Testis (tissue), 3 donors: ENCODE data around the gene SLC19A1. TPM values are rescaled to one million over a fixed set of nuclear protein-coding genes. Genes with fewer than 3 reads are reported as not detected.

ENCODE experiments used
- DNase-seq: peaks from one replicate; pipeline ENCODE4 v3.0.0-alpha.2; 2019
- H3K27ac ChIP-seq, 2 donors: fragments of 200-600 bp; sonication (generic); one replicate each; pipeline ENCODE4 v1.5.1; 2019
- H3K27me3 ChIP-seq: fragments of 200-600 bp; sonication (generic); one replicate; pipeline ENCODE4 v1.5.1; 2019
- H3K36me3 ChIP-seq: fragments of 200-600 bp; sonication (generic); one replicate; pipeline ENCODE4 v1.5.1; 2017; ENCODE audit warnings: low read depth; ENCODE audit errors: missing control alignments
- H3K4me1 ChIP-seq: fragments of 200-600 bp; sonication (generic); one replicate; pipeline ENCODE4 v1.5.1; 2019
- H3K4me3 ChIP-seq, 2 donors: fragments of 200-600 bp; sonication (generic); one replicate each; pipeline ENCODE4 v1.5.1; 2017 to 2019
- H3K9me3 ChIP-seq: fragments of 200-600 bp; sonication (generic); one replicate; pipeline ENCODE4 v1.5.1; 2017
- POLR2A ChIP-seq: fragments of 450-650 bp; IDR thresholded peaks from one replicate; pipeline ENCODE4 v1.6.1; 2017; ENCODE audit warnings: antibody characterized with exemption, mild to moderate bottlenecking, moderate library complexity
- WGBS, 2 donors: methylation state at CpG; one replicate each; pipeline ENCODE4 v1.1.5; 2018; 5-methylcytosine and 5-hydroxymethylcytosine counted together
- intact Hi-C: fragments of 100-400 bp; cut with DNase I; formaldehyde crosslinking; loops from one replicate; pipeline ENCODE4 v1.15.1; 2023; ENCODE audit warnings: low total_unique reads
- polyA plus RNA-seq: library from polyadenylated mRNA; stranded (reverse); fragments of 350-450 nt; fragmentation: Illumina TruSeq; extraction: RNeasy Lipid Tissue Mini Kit (QIAGEN cat#74804); gene quantifications from one replicate; pipeline ENCODE4 v1.2.3, GENCODE V29; 2014; ENCODE audit warnings: low read depth, low replicate concordance; ENCODE audit not compliant: insufficient read depth
- total RNA-seq, 2 donors: library from RNA; depleted of rRNA; stranded (reverse); fragments of >200 nt; gene quantifications; one replicate each; pipeline ENCODE4 v1.2.3, GENCODE V29; 2016
- TF ChIP-seq, protein P1 (sequence below), 3 experiments: fragments of 450-650 bp in 2 of 3; fragments of 200-600 bp in 1 of 3; sonication (generic) in 1 of 3; IDR thresholded peaks; one replicate each; pipeline ENCODE4 v1.5.1; 2016 to 2019; ENCODE audit warnings: antibody characterized with exemption in 3 of 3, mild to moderate bottlenecking in 2 of 3, moderate library complexity in 1 of 3

Gene SLC19A1
- total and polyA plus RNA-seq, 3 donors from 2014 or later: 5.5 to 17.4 (median 15.7) TPM

DNA sequence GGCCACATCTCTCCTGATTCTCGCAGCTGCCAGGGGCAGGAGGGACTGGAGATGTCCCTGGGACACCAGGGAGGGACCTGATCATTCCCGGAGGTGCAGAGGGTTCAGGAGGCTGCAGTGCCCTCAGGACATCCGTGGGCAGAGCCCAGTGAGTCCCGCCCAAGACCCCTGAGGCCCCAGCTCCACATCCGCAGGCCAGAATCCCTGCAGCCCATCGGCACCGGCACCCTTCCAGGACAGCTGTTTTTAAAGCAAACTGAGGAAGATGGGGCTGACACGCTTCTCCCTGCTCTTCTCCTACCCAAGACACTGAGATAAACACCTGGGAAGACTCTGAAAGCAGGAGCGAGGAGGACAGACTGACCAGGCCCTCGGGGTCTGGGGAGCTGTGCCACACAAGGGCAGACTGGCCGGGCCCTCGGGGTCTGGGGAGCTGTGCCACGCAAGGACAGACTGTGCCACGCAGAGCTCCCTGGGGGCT lies 25.5 kb downstream of the SLC19A1 start:
- 81 to 86% methylated on average over 9 to 12 of the region's 14 CpGs for WGBS, 2 donors
- H3K4me1 ChIP-seq: no peaks in the 10 kb centered on the region
- no peaks in the 10 kb centered on the region for H3K9me3 ChIP-seq
- no peaks in the 10 kb centered on the region for H3K27me3 ChIP-seq
- no peak overlapping the region for H3K27ac ChIP-seq
- no peaks in the 10 kb centered on the region for H3K36me3 ChIP-seq
- TF ChIP-seq, protein P1, sequence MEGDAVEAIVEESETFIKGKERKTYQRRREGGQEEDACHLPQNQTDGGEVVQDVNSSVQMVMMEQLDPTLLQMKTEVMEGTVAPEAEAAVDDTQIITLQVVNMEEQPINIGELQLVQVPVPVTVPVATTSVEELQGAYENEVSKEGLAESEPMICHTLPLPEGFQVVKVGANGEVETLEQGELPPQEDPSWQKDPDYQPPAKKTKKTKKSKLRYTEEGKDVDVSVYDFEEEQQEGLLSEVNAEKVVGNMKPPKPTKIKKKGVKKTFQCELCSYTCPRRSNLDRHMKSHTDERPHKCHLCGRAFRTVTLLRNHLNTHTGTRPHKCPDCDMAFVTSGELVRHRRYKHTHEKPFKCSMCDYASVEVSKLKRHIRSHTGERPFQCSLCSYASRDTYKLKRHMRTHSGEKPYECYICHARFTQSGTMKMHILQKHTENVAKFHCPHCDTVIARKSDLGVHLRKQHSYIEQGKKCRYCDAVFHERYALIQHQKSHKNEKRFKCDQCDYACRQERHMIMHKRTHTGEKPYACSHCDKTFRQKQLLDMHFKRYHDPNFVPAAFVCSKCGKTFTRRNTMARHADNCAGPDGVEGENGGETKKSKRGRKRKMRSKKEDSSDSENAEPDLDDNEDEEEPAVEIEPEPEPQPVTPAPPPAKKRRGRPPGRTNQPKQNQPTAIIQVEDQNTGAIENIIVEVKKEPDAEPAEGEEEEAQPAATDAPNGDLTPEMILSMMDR (IDR thresholded peaks at IDR 0.05): no peak
- TF ChIP-seq POLR2A: no peak
- H3K4me3 ChIP-seq: no peak overlapping the region
- no peak for DNase-seq
- intact Hi-C loops: no loop called here

- Histone ChIP-seq H3K36me3 (no peaks in the 10 kb centered on the region), H3K27me3 (no peaks in the 10 kb centered on the region), H3K4me1 (no peaks in the 10 kb centered on the region), H3K9me3 (no peaks in the 10 kb centered on the region), H3K4me3 (no peak overlapping the region), H3K27ac (no peak overlapping the region)
- no peak for DNase-seq
- WGBS, 2 donors: 93 to 98% methylated on average over 8 to 18 of the region's 21 CpGs
- intact Hi-C loops: no loop called here
- TF ChIP-seq, protein P1 (IDR thresholded peaks at IDR 0.05): no peak
- no peak for TF ChIP-seq POLR2A
These were observed 26.1 kb downstream of the SLC19A1 start for GRCh38 chr21:45516071-45516670.

GRCh38 chr21:45515241-45516061 lies 26.8 kb downstream of the SLC19A1 start:
- no peak overlapping the region for H3K27ac ChIP-seq
- 89 to 93% methylated on average over 3 to 31 of the region's 31 CpGs for WGBS, 2 donors
- H3K4me1 ChIP-seq: no peaks in the 10 kb centered on the region
- no peaks in the 10 kb centered on the region for H3K9me3 ChIP-seq
- H3K27me3 ChIP-seq: no peaks in the 10 kb centered on the region
- TF ChIP-seq, protein P1 (IDR thresholded peaks at IDR 0.05): no peak
- TF ChIP-seq POLR2A: no peak
- no peak for DNase-seq
- H3K36me3 ChIP-seq: no peaks in the 10 kb centered on the region
- no peak overlapping the region for H3K4me3 ChIP-seq
- intact Hi-C loops: no loop called here

DNA sequence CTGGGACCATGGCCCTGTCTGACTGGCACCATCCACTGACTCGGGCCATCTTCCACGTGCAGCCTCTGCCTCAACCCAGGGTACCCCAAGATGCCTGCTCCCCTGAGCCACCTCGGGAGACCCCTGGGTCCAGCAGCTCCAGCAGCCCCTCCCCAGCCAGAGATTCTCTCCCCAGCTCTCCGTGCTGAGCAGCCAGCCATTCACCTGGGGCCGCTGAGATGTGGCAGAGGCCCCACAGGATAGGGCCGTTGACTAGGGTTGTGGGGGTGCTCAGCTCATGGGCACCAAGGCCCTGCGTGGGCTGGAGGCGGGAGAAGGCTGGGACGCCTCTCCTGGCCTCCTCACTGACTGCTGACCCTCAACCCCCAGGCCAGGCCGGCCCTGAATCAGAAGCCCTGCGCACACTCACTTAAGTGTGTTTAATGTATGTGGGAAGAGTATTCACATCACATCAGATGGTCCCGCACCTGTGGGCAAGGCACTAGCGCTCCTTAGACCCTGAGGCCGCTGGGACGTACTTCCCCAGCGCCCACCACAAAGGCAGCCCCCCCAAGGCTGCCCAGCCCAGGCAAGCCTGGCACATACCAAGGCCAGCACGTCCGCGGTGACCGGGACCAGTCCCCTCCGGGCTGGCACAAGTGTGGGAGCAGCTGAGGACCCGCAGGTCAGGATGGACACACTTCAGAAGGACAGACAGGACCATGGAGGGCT lies 27.8 kb downstream of the SLC19A1 start:
- WGBS, 2 donors: 85 to 93% methylated on average over 14 to 22 of the region's 22 CpGs

More for the DNA sequence above, 27.8 kb downstream of the SLC19A1 start:
- no peak for TF ChIP-seq POLR2A
- TF ChIP-seq, protein P1 (IDR thresholded peaks at IDR 0.05): no peak
- Histone ChIP-seq H3K36me3 (no peaks in the 10 kb centered on the region), H3K4me1 (no peaks in the 10 kb centered on the region), H3K9me3 (no peaks in the 10 kb centered on the region), H3K27ac (no peak overlapping the region), H3K4me3 (no peak overlapping the region), H3K27me3 (no peaks in the 10 kb centered on the region)
- intact Hi-C loops: no loop called here
- no peak for DNase-seq
